Testis (tissue), 2 donors: ENCODE data around the gene HEBP2.

Source experiments
- CTCF ChIP-seq, 3 experiments: fragments of 450-650 bp in 2 of 3; fragments of 200-600 bp in 1 of 3; sonication (generic) in 1 of 3; IDR thresholded peaks; one replicate each; pipeline ENCODE4 v1.5.1; 2016 to 2019; ENCODE audit warnings: antibody characterized with exemption in 3 of 3, mild to moderate bottlenecking in 2 of 3, moderate library complexity in 1 of 3
- POLR2A ChIP-seq: fragments of 450-650 bp; IDR thresholded peaks from one replicate; pipeline ENCODE4 v1.6.1; 2017; ENCODE audit warnings: antibody characterized with exemption, mild to moderate bottlenecking, moderate library complexity

GRCh38 chr6:138389551-138389950 is 14.5 kb upstream of the HEBP2 start:
- TF ChIP-seq POLR2A (no peak), CTCF (IDR thresholded peaks at IDR 0.05) (no peak)
